IPS DF 4.7 (cell line): ENCODE data around the gene VIPR2.
"Not testable (repeated sequence)": the region's sequence is repeated elsewhere in the genome, so short reads cannot be mapped to it uniquely, and the experiment has no call there.

Source experiments
- DNase-seq: peaks from one replicate; pipeline ENCODE4 v3.0.0-alpha.2; 2013; ENCODE audit warnings: low spot score; ENCODE audit errors: extremely low read depth

Gene VIPR2

GRCh38 chr7:158996214-158997109 lies 148.2 kb downstream of the VIPR2 start:
- no peak for DNase-seq

- DNase-seq, result no peak
These were observed 149.2 kb downstream of the VIPR2 start for GRCh38 chr7:158995514-158995913.

- no peak for DNase-seq
These were observed 150.0 kb downstream of the VIPR2 start for GRCh38 chr7:158994687-158995086.

GRCh38 chr7:158993591-158993990 lies 151.1 kb downstream of the VIPR2 start:
- DNase-seq, result no peak

GRCh38 chr7:158992759-158993158 lies 151.9 kb downstream of the VIPR2 start:
- DNase-seq, result no peak

- DNase-seq, result no peak
These were observed 152.6 kb downstream of the VIPR2 start for GRCh38 chr7:158991824-158992621.

GRCh38 chr7:158988996-158989395 lies 155.7 kb downstream of the VIPR2 start:
- no peak for DNase-seq

- no peak for DNase-seq
These were observed 156.3 kb downstream of the VIPR2 start for GRCh38 chr7:158988302-158988862.

- DNase-seq, result no peak
These were observed 157.0 kb downstream of the VIPR2 start for GRCh38 chr7:158987691-158988090.

GRCh38 chr7:158985583-158985982 lies 159.1 kb downstream of the VIPR2 start:
- DNase-seq, result no peak

- not testable (repeated sequence) for DNase-seq
These were observed 160.7 kb downstream of the VIPR2 start for GRCh38 chr7:158984007-158984406.

GRCh38 chr7:158982080-158982479 lies 162.6 kb downstream of the VIPR2 start:
- DNase-seq, result not testable (repeated sequence)

- no peak for DNase-seq
These were observed 164.9 kb downstream of the VIPR2 start for GRCh38 chr7:158979635-158980351.

GRCh38 chr7:158979023-158979529 lies 165.6 kb downstream of the VIPR2 start:
- DNase-seq, result no peak
